Stimulated activated naive CD8-positive, alpha-beta T cell treated with anti-CD3 and anti-CD28 coated beads, Interleukin-15, Interleukin-2, amounts not matched to agents 100 ng/mL and 50 ng/mL, for 24 hours (primary cell): ENCODE measurements around the gene HOXA10.
A peak's percentile ranks its signal among the peaks of the same experiment; 100 is the strongest.

Experiments used
- H3K27ac Mint-ChIP-seq: one replicate; pipeline ENCODE4 v1.8.0; 2021; ENCODE audit warnings: mild to moderate bottlenecking, mixed read lengths
- H3K27me3 Mint-ChIP-seq: one replicate; pipeline ENCODE4 v1.8.0; 2021; ENCODE audit warnings: mixed read lengths
- H3K36me3 Mint-ChIP-seq: one replicate; pipeline ENCODE4 v1.8.0; 2021; ENCODE audit warnings: low read depth, mixed read lengths
- H3K4me1 Mint-ChIP-seq: one replicate; pipeline ENCODE4 v1.8.0; 2021; ENCODE audit warnings: low read depth, mixed read lengths
- H3K4me3 Mint-ChIP-seq: one replicate; pipeline ENCODE4 v1.8.0; 2021; ENCODE audit warnings: mild to moderate bottlenecking, mixed read lengths
- H3K9me3 Mint-ChIP-seq: one replicate; pipeline ENCODE4 v1.8.0; 2021; ENCODE audit warnings: mixed read lengths

HOXA10 gene

DNA sequence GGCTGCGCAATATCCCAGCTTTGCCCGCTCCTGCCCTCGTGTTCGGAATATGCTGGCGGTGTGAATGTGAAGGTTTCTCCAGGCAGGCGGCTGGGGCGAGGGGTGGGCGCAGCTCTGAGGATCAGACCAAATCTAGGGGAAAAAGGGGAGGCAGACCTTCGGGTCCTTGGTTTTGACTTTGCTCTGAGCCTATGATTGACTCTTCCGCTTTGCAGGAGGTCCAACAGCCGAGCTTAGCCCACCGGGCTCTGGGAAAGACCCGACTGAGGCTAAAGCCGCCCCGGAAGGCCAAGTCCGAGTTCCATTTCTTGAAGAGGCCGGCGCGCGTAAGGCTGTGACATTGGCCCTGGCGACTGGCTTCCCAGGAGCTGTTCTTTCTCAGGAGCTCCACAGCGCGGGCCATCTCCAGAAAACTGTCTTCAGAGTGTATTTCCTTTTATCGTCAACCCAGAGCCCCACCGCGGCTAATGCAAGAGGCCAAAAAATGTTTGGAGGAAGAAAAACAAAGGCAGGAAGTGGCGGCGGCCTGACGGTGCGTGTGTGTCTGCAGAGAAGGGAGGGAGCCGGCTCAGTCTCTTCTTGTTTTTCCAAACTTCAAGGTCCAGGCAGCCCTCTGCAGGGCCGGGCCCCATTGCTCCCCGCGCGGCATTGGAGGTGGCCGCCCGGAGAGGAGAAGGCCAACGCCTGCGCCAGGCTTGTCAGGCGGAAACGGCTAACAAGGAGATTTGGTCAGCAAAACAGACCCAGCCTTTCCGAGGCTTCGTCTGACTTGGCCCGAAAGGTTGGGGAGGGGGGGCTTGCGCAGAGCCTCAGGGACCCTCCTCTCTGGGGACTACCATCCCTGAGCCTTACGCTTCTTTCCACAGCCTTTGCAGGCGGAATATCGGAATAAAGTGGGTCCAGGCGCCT lies 14.5 kb upstream of the HOXA10 start:
- Mint-ChIP-seq H3K4me3 (peak overlapping the region; percentile 62), H3K27me3 (peaks cover 90% of the 10 kb centered on the region), H3K4me1 (peaks cover 50% of the 10 kb centered on the region), H3K27ac (no peak overlapping the region), H3K9me3 (no peaks in the 10 kb centered on the region), H3K36me3 (no peaks in the 10 kb centered on the region)

DNA sequence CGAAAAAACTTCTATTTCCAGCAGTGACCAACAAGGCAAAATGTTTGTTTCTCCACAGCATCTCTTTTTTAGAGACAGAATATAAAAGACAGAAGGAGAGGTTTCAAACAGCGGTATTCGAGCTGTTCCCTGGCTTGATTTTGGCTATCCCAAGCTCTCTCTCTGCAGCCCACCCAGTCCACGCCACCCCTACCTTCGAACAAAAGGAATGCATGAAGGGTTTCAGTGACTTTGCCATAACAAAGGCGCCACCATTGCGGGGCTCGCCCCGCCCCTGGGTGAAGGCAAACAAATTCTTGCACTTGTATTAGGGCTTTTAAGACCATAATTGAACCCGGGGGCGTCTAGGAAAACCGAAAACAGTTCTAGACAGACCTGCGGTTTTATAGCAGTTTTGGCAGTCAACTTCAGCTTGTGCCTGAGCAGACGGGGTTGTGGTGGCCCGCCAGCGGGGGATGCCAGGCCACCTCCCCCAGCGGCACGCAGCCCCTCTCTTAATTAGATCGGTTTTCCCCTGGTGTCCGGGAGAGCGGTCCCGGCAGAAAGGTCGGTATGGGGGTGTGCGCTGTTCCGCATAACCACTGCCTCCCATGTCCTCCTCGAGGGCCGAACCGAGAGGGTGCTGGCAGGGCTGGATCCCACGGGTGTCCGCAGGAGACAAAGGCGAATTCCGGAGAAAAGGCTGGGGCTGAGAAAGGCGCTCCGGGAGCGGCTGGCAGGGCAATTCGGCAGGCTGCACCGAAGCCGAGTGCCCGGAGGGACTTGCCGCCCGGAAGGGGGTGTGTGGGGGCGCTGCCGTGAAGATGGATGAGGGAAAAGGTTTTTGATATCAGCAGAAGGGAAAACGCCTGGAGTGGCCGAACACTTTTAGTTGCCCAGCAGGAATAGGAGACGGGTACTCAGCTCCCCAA lies 13.6 kb upstream of the HOXA10 start:
- H3K4me1 Mint-ChIP-seq = peaks cover 46% of the 10 kb centered on the region
- H3K4me3 Mint-ChIP-seq = peak overlapping the region; percentile 62
- H3K27me3 Mint-ChIP-seq = peaks cover 88% of the 10 kb centered on the region
- H3K27ac Mint-ChIP-seq = no peak overlapping the region
- no peaks in the 10 kb centered on the region for H3K36me3 Mint-ChIP-seq
- H3K9me3 Mint-ChIP-seq = no peaks in the 10 kb centered on the region

DNA sequence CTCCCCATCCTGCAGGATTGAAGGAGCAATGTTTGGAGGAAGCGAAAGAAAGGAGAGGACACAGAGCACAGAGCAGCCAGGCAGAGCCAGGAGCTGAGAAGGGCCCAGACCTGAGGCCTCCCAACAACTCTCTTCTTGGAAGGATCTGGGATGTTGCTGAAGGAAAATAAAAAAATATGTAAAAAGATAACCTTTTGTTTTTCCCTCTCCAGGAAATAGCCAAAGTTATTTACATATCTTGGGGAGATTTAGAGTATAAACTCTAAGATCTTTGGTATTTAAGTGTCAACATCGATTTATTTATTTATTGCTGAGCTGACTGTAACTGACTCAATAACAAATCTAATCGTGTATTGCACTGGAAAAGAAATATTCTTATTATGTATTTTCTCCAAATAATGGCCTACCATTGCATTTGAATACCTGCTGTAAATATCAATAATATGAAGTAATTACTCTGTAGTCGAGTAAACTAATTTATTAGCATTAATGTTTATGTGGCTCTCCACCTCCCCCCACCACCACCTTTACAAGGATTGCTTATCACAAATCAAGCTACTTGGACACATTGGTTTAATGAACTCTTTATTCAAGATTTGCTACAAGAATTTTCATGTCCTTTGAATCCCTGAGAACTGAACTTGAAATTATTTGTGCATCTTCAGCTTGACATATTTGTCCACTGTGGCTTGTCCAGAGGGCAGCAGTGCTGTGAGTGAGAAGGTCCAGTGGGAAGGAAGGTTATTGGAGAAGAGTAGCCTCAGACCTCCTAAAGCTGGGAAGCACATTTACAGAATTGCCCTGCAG lies 12.8 kb upstream of the HOXA10 start:
- no peaks in the 10 kb centered on the region for H3K36me3 Mint-ChIP-seq
- H3K27me3 Mint-ChIP-seq = peaks cover 88% of the 10 kb centered on the region
- H3K4me3 Mint-ChIP-seq = no peak overlapping the region
- H3K4me1 Mint-ChIP-seq = peaks cover 41% of the 10 kb centered on the region
- H3K9me3 Mint-ChIP-seq = no peaks in the 10 kb centered on the region
- no peak overlapping the region for H3K27ac Mint-ChIP-seq

DNA sequence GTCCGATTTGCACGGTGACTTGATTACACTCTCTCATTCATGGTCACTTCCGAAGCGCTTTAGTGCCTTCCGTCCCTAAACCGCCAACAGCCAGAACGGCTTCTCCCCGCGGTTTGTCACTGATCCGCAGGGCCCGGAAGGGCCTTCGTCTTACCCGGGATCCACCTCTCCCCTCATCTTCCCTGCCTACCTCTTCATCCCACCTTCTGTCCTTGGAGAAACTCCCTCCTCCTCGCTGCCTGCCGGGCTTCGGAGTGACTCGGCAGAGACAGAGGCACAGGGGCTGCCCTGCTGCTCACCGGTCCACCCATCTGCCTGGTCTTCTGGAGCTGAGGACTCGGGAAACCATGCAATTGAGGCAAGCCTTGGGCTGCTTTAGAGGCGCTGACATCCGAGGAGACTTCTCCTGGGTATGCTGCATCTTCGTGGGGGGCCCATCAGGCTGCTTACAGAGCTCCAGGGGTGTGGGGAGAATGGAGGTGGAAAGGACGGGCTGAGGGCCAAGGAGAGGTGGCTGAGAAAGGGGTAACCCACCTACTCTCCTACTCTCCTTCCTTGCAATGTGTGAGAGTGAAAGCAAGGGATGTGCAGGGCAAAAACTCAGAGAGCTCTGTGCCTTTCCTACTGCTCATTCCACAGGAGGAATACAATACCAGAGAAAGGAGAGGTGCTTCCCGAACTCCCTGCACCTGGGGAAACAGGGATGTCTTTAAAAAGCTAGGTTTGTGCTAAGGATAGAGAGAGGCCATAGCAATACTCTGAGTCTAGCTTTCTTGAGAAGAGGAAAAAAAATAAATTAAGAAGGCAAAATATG lies 11.9 kb upstream of the HOXA10 start:
- H3K9me3 Mint-ChIP-seq = no peaks in the 10 kb centered on the region
- peaks cover 37% of the 10 kb centered on the region for H3K4me1 Mint-ChIP-seq
- H3K27me3 Mint-ChIP-seq = peaks cover 88% of the 10 kb centered on the region
- H3K27ac Mint-ChIP-seq = peak overlapping the region; percentile 30
- no peaks in the 10 kb centered on the region for H3K36me3 Mint-ChIP-seq
- H3K4me3 Mint-ChIP-seq = peak overlapping the region; percentile 63

DNA sequence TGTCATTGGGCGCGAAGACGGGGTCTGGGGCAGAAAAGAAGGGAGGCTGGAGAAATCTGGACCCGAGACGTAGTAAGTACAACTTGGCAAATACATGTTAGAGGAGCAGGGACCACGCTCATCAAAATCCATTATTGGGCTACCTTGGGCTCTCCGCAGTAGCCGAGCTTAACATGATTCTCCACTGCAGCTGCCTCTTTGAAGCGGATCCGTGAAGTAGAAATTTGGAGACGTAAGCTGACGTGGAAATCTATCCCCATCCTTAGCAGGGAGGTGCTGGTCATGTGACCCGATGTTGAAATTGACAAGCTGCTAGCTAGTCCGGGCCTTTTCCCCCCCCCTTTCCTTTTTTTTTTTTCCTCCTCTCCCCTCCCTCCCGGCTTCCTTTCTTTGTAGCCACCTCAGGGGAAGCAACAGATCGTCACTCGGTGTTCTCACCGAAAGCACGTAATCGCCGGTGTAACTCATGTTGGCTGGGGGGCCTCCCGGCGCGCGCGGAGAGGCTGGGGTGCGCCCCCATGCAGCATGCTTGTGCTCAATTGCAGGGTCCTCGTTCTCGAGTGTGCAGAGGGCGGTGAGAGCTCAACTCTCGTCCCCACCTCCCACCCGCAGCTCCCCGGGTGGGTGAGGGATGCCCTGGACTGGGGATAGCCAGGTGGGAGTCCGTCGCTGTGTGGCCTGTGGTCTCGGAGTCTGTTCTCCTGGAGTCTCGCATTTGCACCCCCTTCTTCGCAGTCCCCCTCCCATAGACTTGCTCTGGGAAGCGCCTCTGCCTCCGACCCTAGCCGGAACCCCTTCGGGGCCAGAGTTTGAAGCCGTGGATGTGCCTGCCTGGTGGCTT lies 11.1 kb upstream of the HOXA10 start, which contains the start of gene HOXA11:
Gene HOXA11, minus strand, starts transcription at position 220 of the 841 bp plus-strand sequence. Its CDS starts 88 bp downstream, at position 132.
- H3K4me1 Mint-ChIP-seq = peaks cover 37% of the 10 kb centered on the region
- H3K4me3 Mint-ChIP-seq = peak within 1 kb of the TSS; percentile 69
- H3K27ac Mint-ChIP-seq = peak within 1 kb of the TSS; percentile 30
- no peaks in the 10 kb centered on the region for H3K9me3 Mint-ChIP-seq
- H3K27me3 Mint-ChIP-seq = peaks cover 83% of the 10 kb centered on the region
- no peaks in the 10 kb centered on the region for H3K36me3 Mint-ChIP-seq

DNA sequence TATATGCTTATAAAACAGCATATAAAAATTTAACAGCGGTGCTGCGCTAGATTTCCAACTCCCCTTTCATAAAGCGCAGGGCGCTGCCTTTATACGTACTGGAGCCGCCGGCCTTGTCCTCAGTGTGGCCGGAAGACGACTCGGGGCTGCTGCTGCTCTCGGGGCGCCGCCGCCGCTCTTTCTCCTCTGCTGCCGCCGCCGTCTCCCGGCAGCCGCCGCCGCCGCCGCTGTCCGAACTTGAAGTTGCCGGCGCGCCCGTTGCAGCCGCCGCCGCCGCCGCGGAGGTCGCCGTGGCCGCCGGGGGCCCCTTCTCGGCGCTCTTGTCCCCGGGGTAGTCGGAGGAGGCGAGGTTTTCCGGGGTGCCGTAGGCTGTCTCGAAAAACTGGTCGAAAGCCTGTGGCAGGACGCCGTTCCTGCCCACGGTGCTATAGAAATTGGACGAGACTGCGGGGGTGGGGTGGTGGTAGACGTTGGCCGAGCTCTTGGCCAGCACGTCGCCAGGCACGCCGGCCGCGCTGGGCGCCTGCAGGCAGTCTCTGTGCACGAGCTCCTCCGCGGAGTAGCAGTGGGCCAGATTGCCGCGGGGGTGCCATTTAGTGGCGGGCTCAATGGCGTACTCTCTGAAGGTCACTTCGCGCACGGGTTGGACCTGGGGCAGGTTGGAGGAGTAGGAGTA lies 10.4 kb upstream of the HOXA10 start:
- Mint-ChIP-seq H3K36me3 (no peaks in the 10 kb centered on the region), H3K9me3 (no peaks in the 10 kb centered on the region), H3K27ac (no peak overlapping the region), H3K4me3 (peak overlapping the region; percentile 69), H3K4me1 (peaks cover 37% of the 10 kb centered on the region), H3K27me3 (peaks cover 83% of the 10 kb centered on the region)

GRCh38 chr7:27183682-27184336 lies 9.7 kb upstream of the HOXA10 start:
- Mint-ChIP-seq H3K36me3 (no peaks in the 10 kb centered on the region), H3K4me1 (peaks cover 41% of the 10 kb centered on the region), H3K9me3 (no peaks in the 10 kb centered on the region), H3K4me3 (peak overlapping the region; percentile 69), H3K27me3 (peaks cover 85% of the 10 kb centered on the region), H3K27ac (no peak overlapping the region)

DNA sequence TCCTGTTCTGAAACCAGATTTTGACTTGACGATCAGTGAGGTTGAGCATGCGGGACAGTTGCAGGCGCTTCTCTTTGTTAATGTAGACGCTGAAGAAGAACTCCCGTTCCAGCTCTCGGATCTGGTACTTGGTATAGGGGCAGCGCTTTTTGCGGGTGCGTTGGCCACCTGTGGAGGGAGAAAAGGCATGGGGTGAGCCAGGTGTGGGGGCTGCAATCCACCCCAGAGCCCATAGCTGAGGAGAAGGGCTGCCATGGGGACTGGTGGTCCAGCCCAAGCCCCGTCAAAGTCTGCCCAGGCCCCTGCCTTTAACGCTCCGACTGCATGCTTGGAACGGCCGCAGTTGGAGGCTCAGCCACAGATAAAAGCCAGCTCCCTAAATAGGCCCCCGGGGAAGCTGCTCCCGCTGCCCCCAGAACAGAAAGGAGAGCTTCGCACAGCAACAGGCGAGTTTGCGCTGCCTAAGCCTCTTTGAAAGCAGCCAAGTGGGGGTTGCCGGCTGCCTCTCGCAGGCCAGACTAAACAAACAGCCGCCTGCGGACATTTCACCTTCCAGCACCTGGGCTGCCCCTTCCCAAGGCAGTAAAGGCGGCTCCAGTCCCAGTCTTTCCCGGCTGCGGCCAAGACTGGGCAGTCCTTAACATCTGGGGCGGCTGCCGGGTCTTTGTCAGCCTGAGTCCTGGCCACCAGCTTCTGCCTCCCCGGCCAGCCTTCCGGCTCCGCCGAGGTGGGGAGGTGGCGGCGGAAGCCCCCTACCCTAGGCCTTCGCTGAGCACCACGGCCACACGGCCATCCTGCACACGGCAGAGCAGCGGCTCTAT lies 9.0 kb upstream of the HOXA10 start:
- Mint-ChIP-seq H3K27ac (no peak overlapping the region), H3K4me1 (peaks cover 34% of the 10 kb centered on the region), H3K4me3 (no peak overlapping the region), H3K27me3 (peaks cover 84% of the 10 kb centered on the region), H3K36me3 (no peaks in the 10 kb centered on the region), H3K9me3 (no peaks in the 10 kb centered on the region)

GRCh38 chr7:27182285-27182841 lies 8.2 kb upstream of the HOXA10 start:
- Mint-ChIP-seq H3K27ac (no peak overlapping the region), H3K27me3 (peaks cover 82% of the 10 kb centered on the region), H3K4me3 (no peak overlapping the region), H3K9me3 (no peaks in the 10 kb centered on the region), H3K36me3 (no peaks in the 10 kb centered on the region), H3K4me1 (peaks cover 29% of the 10 kb centered on the region)

DNA sequence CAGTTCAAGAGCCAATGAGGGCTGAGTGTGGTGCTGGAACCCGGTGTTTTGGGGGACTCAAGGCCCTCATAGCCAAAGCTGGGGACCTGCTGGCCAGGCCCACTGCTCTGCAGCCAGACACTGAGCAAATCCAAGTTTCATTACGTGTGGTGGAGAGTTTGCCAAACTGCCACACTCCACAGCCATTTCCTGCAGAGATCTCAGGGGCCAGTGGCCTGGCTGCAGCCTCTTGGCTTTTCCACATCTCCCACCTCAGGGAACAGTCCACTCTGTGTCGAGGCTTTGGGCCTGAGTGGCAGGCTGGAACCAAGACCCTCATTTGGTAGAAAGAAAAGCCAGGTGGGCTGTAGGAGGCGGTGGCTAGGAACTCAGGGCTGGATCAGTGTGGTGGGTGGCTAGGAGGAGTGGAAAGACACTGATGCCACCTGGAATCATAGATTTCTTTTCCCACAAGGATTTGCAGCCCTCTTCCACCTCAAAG lies 7.7 kb upstream of the HOXA10 start:
- Mint-ChIP-seq H3K4me3 (no peak overlapping the region), H3K9me3 (no peaks in the 10 kb centered on the region), H3K27ac (no peak overlapping the region), H3K4me1 (peaks cover 29% of the 10 kb centered on the region), H3K36me3 (no peaks in the 10 kb centered on the region), H3K27me3 (peaks cover 76% of the 10 kb centered on the region)
